ENCODE data around the gene TAB3. TPM values are rescaled to one million over a fixed set of nuclear protein-coding genes. Genes with fewer than 3 reads are reported as not detected.

TAB3 gene
- total RNA-seq, 2 experiments from 2014 or later, result 18.7 to 20.1 TPM

GRCh38 chrX:30885136-30885535 is 3.9 kb downstream of the TAB3 start:
- intact Hi-C loops (cut with DNase I, micrococcal nuclease), result loop anchor here (5.0 kb wide), 2 partner anchors 148 to 308 kb away; partner anchors contain the start of gene TASL (in 1 of the 2)
- ChIA-PET CTCF (interaction anchor here (0.6 kb wide), 1 partner anchor 197 kb away, joined by 4 read pairs; no protein-coding TSS in a partner anchor), POLR2A (interaction anchor here (0.6 kb wide), 1 partner anchor 41 kb away, joined by 4 read pairs; no protein-coding TSS in a partner anchor)
- Mint-ChIP-seq H3K9me3 (ENCODE audit: low read depth) (no peaks in the 10 kb centered on the region), H3K27ac (no peak overlapping the region), H3K36me3 (ENCODE audit: low read depth) (peaks cover 5% of the 10 kb centered on the region), H3K27me3 (no peaks in the 10 kb centered on the region), H3K4me1 (peaks cover 62% of the 10 kb centered on the region), H3K4me3 (no peak overlapping the region)
- DNase-seq (no peak), ATAC-seq (no peak)

- H3K27ac Mint-ChIP-seq, result no peak overlapping the region
- no peaks in the 10 kb centered on the region for H3K9me3 Mint-ChIP-seq (ENCODE audit: low read depth)
- ChIA-PET POLR2A (interaction anchor here (0.6 kb wide), 1 partner anchor 15 kb away, joined by 4 read pairs; no protein-coding TSS in a partner anchor), CTCF (no interaction called here)
- H3K4me3 Mint-ChIP-seq, result no peak overlapping the region
- H3K4me1 Mint-ChIP-seq, result peaks cover 61% of the 10 kb centered on the region
- no peak for DNase-seq
- H3K36me3 Mint-ChIP-seq (ENCODE audit: low read depth), result peaks cover 5% of the 10 kb centered on the region
- no peak for ATAC-seq
- no peaks in the 10 kb centered on the region for H3K27me3 Mint-ChIP-seq
- intact Hi-C loops (cut with DNase I, micrococcal nuclease), result no loop called here
These were observed 5.9 kb downstream of the TAB3 start for GRCh38 chrX:30883138-30883537.

GRCh38 chrX:30881797-30882196 is 7.3 kb downstream of the TAB3 start:
- POLR2A ChIA-PET, result no interaction called here
- CTCF ChIA-PET, result no interaction called here
- intact Hi-C loops (cut with DNase I, micrococcal nuclease), result loop anchor here in 1 of 2 experiments (2.0 kb wide), 1 partner anchor 99 kb away; no protein-coding TSS in a partner anchor
- peaks cover 53% of the 10 kb centered on the region for H3K4me1 Mint-ChIP-seq
- peaks cover 5% of the 10 kb centered on the region for H3K36me3 Mint-ChIP-seq (ENCODE audit: low read depth)
- H3K4me3 Mint-ChIP-seq, result no peak overlapping the region
- ATAC-seq (peak; percentile 23), DNase-seq (no peak)
- H3K27ac Mint-ChIP-seq, result peak overlapping the region; percentile 31
- no peaks in the 10 kb centered on the region for H3K9me3 Mint-ChIP-seq (ENCODE audit: low read depth)
- no peaks in the 10 kb centered on the region for H3K27me3 Mint-ChIP-seq

GRCh38 chrX:30881390-30881789 is 7.7 kb downstream of the TAB3 start:
- no peak overlapping the region for H3K4me3 Mint-ChIP-seq
- DNase-seq, result no peak
- ATAC-seq, result peak; percentile 60
- H3K4me1 Mint-ChIP-seq, result peaks cover 53% of the 10 kb centered on the region
- no peaks in the 10 kb centered on the region for H3K27me3 Mint-ChIP-seq
- intact Hi-C loops (cut with DNase I, micrococcal nuclease), result loop anchor here in 1 of 2 experiments (2.0 kb wide), 1 partner anchor 99 kb away; no protein-coding TSS in a partner anchor
- ChIA-PET CTCF (no interaction called here), POLR2A (no interaction called here)
- H3K36me3 Mint-ChIP-seq (ENCODE audit: low read depth), result peaks cover 5% of the 10 kb centered on the region
- H3K9me3 Mint-ChIP-seq (ENCODE audit: low read depth), result no peaks in the 10 kb centered on the region
- no peak overlapping the region for H3K27ac Mint-ChIP-seq

- H3K4me1 Mint-ChIP-seq, result peaks cover 53% of the 10 kb centered on the region
- intact Hi-C loops (cut with DNase I, micrococcal nuclease), result loop anchor here in 1 of 2 experiments (2.0 kb wide), 1 partner anchor 97 kb away; no protein-coding TSS in a partner anchor
- POLR2A ChIA-PET, result no interaction called here
These were observed 9.0 kb downstream of the TAB3 start for GRCh38 chrX:30880058-30880457.

GRCh38 chrX:30876367-30876766 is 12.7 kb downstream of the TAB3 start:
- intact Hi-C loops (cut with DNase I, micrococcal nuclease), result no loop called here
- CTCF ChIA-PET, result interaction anchor here (1.6 kb wide), 1 partner anchor 10 kb away, joined by 5 read pairs; no protein-coding TSS in a partner anchor
- Mint-ChIP-seq H3K4me3 (no peak overlapping the region), H3K4me1 (peaks cover 42% of the 10 kb centered on the region), H3K27ac (no peak overlapping the region), H3K9me3 (ENCODE audit: low read depth) (no peaks in the 10 kb centered on the region), H3K27me3 (no peaks in the 10 kb centered on the region), H3K36me3 (ENCODE audit: low read depth) (peaks cover 2% of the 10 kb centered on the region)
- POLR2A ChIA-PET, result no interaction called here
- ATAC-seq (no peak), DNase-seq (no peak)

More at GRCh38 chrX:30880058-30880457, 9.0 kb downstream of the TAB3 start:
- Mint-ChIP-seq H3K27ac (no peak overlapping the region), H3K4me3 (no peak overlapping the region), H3K36me3 (ENCODE audit: low read depth) (peaks cover 2% of the 10 kb centered on the region), H3K9me3 (ENCODE audit: low read depth) (no peaks in the 10 kb centered on the region), H3K27me3 (no peaks in the 10 kb centered on the region)
- ATAC-seq (no peak), DNase-seq (no peak)
- CTCF ChIA-PET, result no interaction called here

- H3K27me3 Mint-ChIP-seq, result no peaks in the 10 kb centered on the region
- CTCF ChIA-PET, result interaction anchor here (0.5 kb wide), 1 partner anchor 162 kb away, joined by 3 read pairs; no protein-coding TSS in a partner anchor
- no peak overlapping the region for H3K4me3 Mint-ChIP-seq
- POLR2A ChIA-PET, result no interaction called here
- H3K4me1 Mint-ChIP-seq, result peaks cover 39% of the 10 kb centered on the region
- peaks cover 2% of the 10 kb centered on the region for H3K36me3 Mint-ChIP-seq (ENCODE audit: low read depth)
- intact Hi-C loops (cut with DNase I, micrococcal nuclease), result no loop called here
- peak; percentile 96 for ATAC-seq
- DNase-seq, result peak; percentile 41
- H3K27ac Mint-ChIP-seq, result peak overlapping the region; percentile 13
- H3K9me3 Mint-ChIP-seq (ENCODE audit: low read depth), result no peaks in the 10 kb centered on the region
These were observed 13.1 kb downstream of the TAB3 start for GRCh38 chrX:30875957-30876356.

GRCh38 chrX:30874851-30875250 is 14.2 kb downstream of the TAB3 start:
- DNase-seq, result no peak
- POLR2A ChIA-PET, result no interaction called here
- H3K36me3 Mint-ChIP-seq (ENCODE audit: low read depth), result peaks cover 2% of the 10 kb centered on the region

GRCh38 chrX:30870572-30870971 is 18.5 kb downstream of the TAB3 start:
- ChIA-PET CTCF (no interaction called here), POLR2A (no interaction called here)
- Mint-ChIP-seq H3K27me3 (no peaks in the 10 kb centered on the region), H3K9me3 (ENCODE audit: low read depth) (no peaks in the 10 kb centered on the region), H3K36me3 (ENCODE audit: low read depth) (peaks cover 10% of the 10 kb centered on the region), H3K4me1 (peaks cover 13% of the 10 kb centered on the region), H3K27ac (no peak overlapping the region), H3K4me3 (no peak overlapping the region)
- no peak for ATAC-seq
- intact Hi-C loops (cut with DNase I, micrococcal nuclease), result no loop called here
- no peak for DNase-seq

More at GRCh38 chrX:30874851-30875250, 14.2 kb downstream of the TAB3 start:
- Mint-ChIP-seq H3K4me3 (no peak overlapping the region), H3K9me3 (ENCODE audit: low read depth) (no peaks in the 10 kb centered on the region), H3K27me3 (no peaks in the 10 kb centered on the region), H3K4me1 (peaks cover 30% of the 10 kb centered on the region), H3K27ac (no peak overlapping the region)
- CTCF ChIA-PET, result no interaction called here
- no peak for ATAC-seq
- intact Hi-C loops (cut with DNase I, micrococcal nuclease), result no loop called here

- Mint-ChIP-seq H3K27ac (no peak overlapping the region), H3K4me3 (no peak overlapping the region)
These were observed 23.4 kb downstream of the TAB3 start for GRCh38 chrX:30865612-30866011.

GRCh38 chrX:30865015-30865414 is 24.0 kb downstream of the TAB3 start:
- intact Hi-C loops (cut with DNase I, micrococcal nuclease), result no loop called here
- Mint-ChIP-seq H3K9me3 (ENCODE audit: low read depth) (no peaks in the 10 kb centered on the region), H3K4me1 (no peaks in the 10 kb centered on the region), H3K27ac (no peak overlapping the region), H3K4me3 (no peak overlapping the region), H3K36me3 (ENCODE audit: low read depth) (peaks cover 10% of the 10 kb centered on the region), H3K27me3 (no peaks in the 10 kb centered on the region)
- ATAC-seq (peak; percentile 58), DNase-seq (peak; percentile 24)
- ChIA-PET CTCF (interaction anchor here (1.6 to 1.8 kb wide), 2 partner anchors 129 to 130 kb away, joined by 5 to 9 read pairs; no protein-coding TSS in a partner anchor), POLR2A (no interaction called here)

More at GRCh38 chrX:30865612-30866011, 23.4 kb downstream of the TAB3 start:
- H3K36me3 Mint-ChIP-seq (ENCODE audit: low read depth), result peaks cover 9% of the 10 kb centered on the region
- POLR2A ChIA-PET, result no interaction called here
- CTCF ChIA-PET, result interaction anchor here (0.6 to 1.8 kb wide), 2 partner anchors 79 to 131 kb away, joined by 3 to 5 read pairs; no protein-coding TSS in a partner anchor
- ATAC-seq, result no peak
- DNase-seq, result no peak
- no peaks in the 10 kb centered on the region for H3K27me3 Mint-ChIP-seq
- H3K4me1 Mint-ChIP-seq, result no peaks in the 10 kb centered on the region
- intact Hi-C loops (cut with DNase I, micrococcal nuclease), result no loop called here
- no peaks in the 10 kb centered on the region for H3K9me3 Mint-ChIP-seq (ENCODE audit: low read depth)

- CTCF ChIA-PET, result interaction anchor here (1.6 kb wide), 1 partner anchor 129 kb away, joined by 9 read pairs; no protein-coding TSS in a partner anchor
- H3K4me3 Mint-ChIP-seq, result no peak overlapping the region
These were observed 24.7 kb downstream of the TAB3 start for GRCh38 chrX:30864383-30864785.

More at GRCh38 chrX:30864383-30864785, 24.7 kb downstream of the TAB3 start:
- ATAC-seq (no peak), DNase-seq (no peak)
- Mint-ChIP-seq H3K9me3 (ENCODE audit: low read depth) (no peaks in the 10 kb centered on the region), H3K27me3 (no peaks in the 10 kb centered on the region), H3K27ac (no peak overlapping the region), H3K4me1 (no peaks in the 10 kb centered on the region), H3K36me3 (ENCODE audit: low read depth) (peaks cover 9% of the 10 kb centered on the region)
- POLR2A ChIA-PET, result no interaction called here
- intact Hi-C loops (cut with DNase I, micrococcal nuclease), result no loop called here

Measured in activated CD4-positive, alpha-beta T cell treated with anti-CD3 and anti-CD28 coated beads for 36 hours (primary cell).